Fibroblast of villous mesenchyme (primary cell): ENCODE data around the gene RASGRF2. TPM values are rescaled to one million over a fixed set of nuclear protein-coding genes. Genes with fewer than 3 reads are reported as not detected.
A peak's percentile ranks its signal among the peaks of the same experiment; 100 is the strongest.

Experiments used
- DNase-seq: peaks from one replicate; pipeline ENCODE4 v3.0.0-alpha.2; 2010; ENCODE audit warnings: low read depth
- H3K4me3 ChIP-seq: 2 replicates; pipeline ENCODE4 v1.5.1; 2011; ENCODE audit warnings: low read depth, mild to moderate bottlenecking, low read length
- CTCF ChIP-seq: IDR thresholded peaks from 2 replicates; pipeline ENCODE4 v1.5.1; 2012; ENCODE audit warnings: low read depth, mild to moderate bottlenecking, low read length; ENCODE audit not compliant: insufficient read depth
- total RNA-seq: library from RNA; depleted of rRNA; stranded (reverse); fragments of >200 nt; gene quantifications from 2 replicates; pipeline ENCODE4 v1.2.3, GENCODE V29; 2012

Gene RASGRF2
- total RNA-seq, 1 donor: 3.9 TPM

GRCh38 chr5:81171769-81172168 lies 211.6 kb downstream of the RASGRF2 start:
- no peak for TF ChIP-seq CTCF
- H3K4me3 ChIP-seq: no peak overlapping the region
- no peak for DNase-seq

- H3K4me3 ChIP-seq: no peak overlapping the region
- peak; percentile 3 for DNase-seq
- TF ChIP-seq CTCF: no peak
Observed at GRCh38 chr5:81172710-81173109, 212.5 kb downstream of the RASGRF2 start.

- no peak for DNase-seq
- H3K4me3 ChIP-seq: no peak overlapping the region
- TF ChIP-seq CTCF: no peak
Observed at GRCh38 chr5:81177061-81177460, 216.9 kb downstream of the RASGRF2 start.

- TF ChIP-seq CTCF: no peak
- no peak overlapping the region for H3K4me3 ChIP-seq
- DNase-seq: no peak
Observed at GRCh38 chr5:81179959-81180358, 219.8 kb downstream of the RASGRF2 start.

- TF ChIP-seq CTCF: no peak
- no peak overlapping the region for H3K4me3 ChIP-seq
- DNase-seq: no peak
Observed at GRCh38 chr5:81180780-81181460, 220.8 kb downstream of the RASGRF2 start.

GRCh38 chr5:81181576-81182316 lies 221.6 kb downstream of the RASGRF2 start:
- no peak overlapping the region for H3K4me3 ChIP-seq
- DNase-seq: no peak
- no peak for TF ChIP-seq CTCF
